Suppressor macrophage (primary cell): ENCODE measurements around the gene RAD51.
"Not testable (repeated sequence)": the region's sequence is repeated elsewhere in the genome, so short reads cannot be mapped to it uniquely, and the experiment has no call there.

Source experiments
- DNase-seq, 4 experiments: peaks; one replicate each; pipeline ENCODE4 v3.0.0-alpha.2; 2020 to 2022
- total RNA-seq, 17 experiments: gene quantifications; one replicate each; lab custom pipeline; 2026; ENCODE audit warnings: mixed read lengths in 6 of 17, inconsistent platforms in 3 of 17; lab: John Stamatoyannopoulos, UW

RAD51 gene
- 0.76 to 18.8 (median 7.4) reads per million in 17 experiments for total RNA-seq

- DNase-seq, result peak; percentile 98 to 99 (median 99)
These were observed at the start of gene RAD51 for GRCh38 chr15:40694688-40695468. TSS of gene RAD51 (plus strand) at chr15:40695174. CDS start at chr15:40698759, 3,585 bp downstream.

GRCh38 chr15:40647523-40647922 lies 47.5 kb upstream of the RAD51 start:
- no peak for DNase-seq

GRCh38 chr15:40650479-40650878 lies 44.5 kb upstream of the RAD51 start:
- no peak for DNase-seq

GRCh38 chr15:40660686-40661085 lies 34.3 kb upstream of the RAD51 start:
- DNase-seq, result no peak

GRCh38 chr15:40664909-40665308 lies 30.1 kb upstream of the RAD51 start:
- DNase-seq, result no peak

- DNase-seq, result not testable (repeated sequence)
These were observed 18.7 kb upstream of the RAD51 start for GRCh38 chr15:40676290-40676689.

- DNase-seq, result not testable (repeated sequence)
These were observed 18.1 kb upstream of the RAD51 start for GRCh38 chr15:40676906-40677305.

GRCh38 chr15:40680151-40680550 lies 14.8 kb upstream of the RAD51 start:
- DNase-seq, result no peak

GRCh38 chr15:40680959-40681358 lies 14.0 kb upstream of the RAD51 start:
- DNase-seq, result peak in 1 of 4 experiments; percentile 24

GRCh38 chr15:40684381-40684780 lies 10.6 kb upstream of the RAD51 start:
- no peak for DNase-seq

GRCh38 chr15:40685376-40685775 lies 9.6 kb upstream of the RAD51 start:
- DNase-seq, result no peak

- DNase-seq, result no peak
These were observed 5.8 kb upstream of the RAD51 start for GRCh38 chr15:40688932-40689799.

- DNase-seq, result no peak
These were observed 3.2 kb upstream of the RAD51 start for GRCh38 chr15:40691737-40692136.

- peak in 1 of 4 experiments; percentile 16 for DNase-seq
These were observed 878 bp upstream of the RAD51 start for GRCh38 chr15:40693904-40694687.

GRCh38 chr15:40695469-40695890 lies 506 bp downstream of the RAD51 start:
- peak; percentile 22 to 52 (median 29) for DNase-seq

GRCh38 chr15:40696228-40696627 lies 1.3 kb downstream of the RAD51 start:
- no peak for DNase-seq

GRCh38 chr15:40697916-40698315 lies 2.9 kb downstream of the RAD51 start:
- DNase-seq, result no peak

GRCh38 chr15:40702077-40702476 lies 7.1 kb downstream of the RAD51 start:
- peak; percentile 18 to 64 (median 44) for DNase-seq

- no peak for DNase-seq
These were observed 11.1 kb downstream of the RAD51 start for GRCh38 chr15:40706121-40706520.

- no peak for DNase-seq
These were observed 19.2 kb downstream of the RAD51 start for GRCh38 chr15:40714144-40714543.

GRCh38 chr15:40716165-40716564 lies 21.2 kb downstream of the RAD51 start:
- peak in 1 of 4 experiments; percentile 22 for DNase-seq

- peak in 3 of 4 experiments; percentile 32 to 63 (median 56) for DNase-seq
These were observed 26.7 kb downstream of the RAD51 start for GRCh38 chr15:40721701-40722100.

- no peak for DNase-seq
These were observed 27.4 kb downstream of the RAD51 start for GRCh38 chr15:40722354-40722753.
